WTC11 (cell line): ENCODE data around the gene PDLIM4. TPM values are rescaled to one million over a fixed set of nuclear protein-coding genes. Genes with fewer than 3 reads are reported as not detected.

Experiments used
- ATAC-seq: fragments of 200-7000 bp; cut with Tn5 transposase; 2 replicates; pipeline ENCODE4 v1.10.0; 2021; ENCODE audit warnings: mild to moderate bottlenecking, moderate library complexity
- CTCF ChIA-PET: fragments of 300-600 bp; sonication (Branson Sonifier 250); formaldehyde crosslinking; loops from one replicate; lab custom pipeline; 2021; ENCODE audit warnings: antibody characterized with exemption; lab: Charles Lee
- POLR2A ChIA-PET: fragments of 350-600 bp; sonication (Branson Sonifier 250); formaldehyde crosslinking; loops from one replicate; lab custom pipeline; 2021; ENCODE audit warnings: antibody characterized with exemption; lab: Charles Lee
- DNase-seq: peaks from one replicate; pipeline ENCODE4 v3.0.0; 2021; ENCODE audit warnings: low spot score
- H3K27ac Mint-ChIP-seq: 2 replicates; pipeline ENCODE4 v1.8.0; 2021; ENCODE audit warnings: mixed read lengths
- H3K27me3 Mint-ChIP-seq: 2 replicates; pipeline ENCODE4 v1.8.0; 2021; ENCODE audit warnings: low read depth, mild to moderate bottlenecking, moderate library complexity, mixed read lengths
- H3K36me3 Mint-ChIP-seq: 2 replicates; pipeline ENCODE4 v1.8.0; 2021; ENCODE audit warnings: mixed read lengths
- H3K4me1 Mint-ChIP-seq: 2 replicates; pipeline ENCODE4 v1.8.0; 2022; ENCODE audit warnings: mixed read lengths
- H3K4me3 Mint-ChIP-seq: 2 replicates; pipeline ENCODE4 v1.8.0; 2021; ENCODE audit warnings: mild to moderate bottlenecking, moderate library complexity, mixed read lengths
- H3K9me3 Mint-ChIP-seq: 2 replicates; pipeline ENCODE4 v1.8.0; 2021; ENCODE audit warnings: mixed read lengths
- AR ChIP-seq: fragments of 250-450 bp; sonication (Bioruptor Pico); IDR thresholded peaks from 2 replicates; pipeline ENCODE4 v1.9.0; 2021; ENCODE audit warnings: mild to moderate bottlenecking
- E2F1 ChIP-seq: sonication (generic); formaldehyde crosslinking; IDR thresholded peaks from 2 replicates; pipeline ENCODE4 v1.8.0; 2022; ENCODE audit warnings: mild to moderate bottlenecking, missing genetic modification reagents
- ELF4 ChIP-seq: sonication (generic); formaldehyde crosslinking; IDR thresholded peaks from 2 replicates; pipeline ENCODE4 v1.8.1; 2022; ENCODE audit warnings: low read depth, mild to moderate bottlenecking, moderate library complexity, missing genetic modification reagents
- ESRRA ChIP-seq: sonication (generic); formaldehyde crosslinking; IDR thresholded peaks from 2 replicates; pipeline ENCODE4 v1.8.1; 2022; ENCODE audit warnings: mild to moderate bottlenecking, missing genetic modification reagents, borderline replicate concordance
- NR1H2 ChIP-seq: sonication (generic); formaldehyde crosslinking; IDR thresholded peaks from 2 replicates; pipeline ENCODE4 v1.9.0; 2021; ENCODE audit warnings: mild to moderate bottlenecking, moderate library complexity, missing genetic modification reagents
- RORB ChIP-seq: fragments of 250-450 bp; sonication (Bioruptor Pico); IDR thresholded peaks from 2 replicates; pipeline ENCODE4 v1.9.0; 2021; ENCODE audit warnings: mild to moderate bottlenecking
- SMAD3 ChIP-seq: sonication (generic); formaldehyde crosslinking; IDR thresholded peaks from 2 replicates; pipeline ENCODE4 v1.8.0; 2022; ENCODE audit warnings: missing genetic modification reagents, mild to moderate bottlenecking, borderline replicate concordance
- SOX15 ChIP-seq: fragments of 250-450 bp; sonication (Bioruptor Pico); IDR thresholded peaks from 2 replicates; pipeline ENCODE4 v1.9.0; 2021; ENCODE audit warnings: mild to moderate bottlenecking
- TP53 ChIP-seq: sonication (generic); formaldehyde crosslinking; IDR thresholded peaks from 2 replicates; pipeline ENCODE4 v1.8.1; 2023; ENCODE audit warnings: mild to moderate bottlenecking, missing genetic modification reagents
- ZNF232 ChIP-seq: sonication (generic); formaldehyde crosslinking; IDR thresholded peaks from 2 replicates; pipeline ENCODE4 v1.8.0; 2022; ENCODE audit warnings: mild to moderate bottlenecking, missing genetic modification reagents
- ZNF425 ChIP-seq: fragments of 250-450 bp; sonication (Bioruptor Pico); conservative IDR thresholded peaks from 2 replicates; pipeline ENCODE4 v1.9.0; 2021; ENCODE audit warnings: mild to moderate bottlenecking
- total RNA-seq: library from RNA; stranded (reverse); gene quantifications from 3 replicates; pipeline ENCODE4 v1.2.3, GENCODE V29; 2021
- TF ChIP-seq, protein P1 (sequence below): sonication (generic); formaldehyde crosslinking; IDR thresholded peaks from 2 replicates; pipeline ENCODE4 v1.8.1; 2023; ENCODE audit warnings: mild to moderate bottlenecking, missing genetic modification reagents
- TF ChIP-seq, protein P2 (sequence below): sonication (generic); formaldehyde crosslinking; IDR thresholded peaks from 2 replicates; pipeline ENCODE4 v1.8.0; 2023; ENCODE audit warnings: missing genetic modification reagents
- TF ChIP-seq, protein P3 (sequence below): fragments of 200-600 bp; IDR thresholded peaks from 2 replicates; pipeline ENCODE4 v1.8.0; 2022; ENCODE audit warnings: antibody characterized with exemption

The PDLIM4 gene
- total RNA-seq, 1 experiment from 2014 or later = 11.4 TPM

- no peak for DNase-seq
- Mint-ChIP-seq H3K4me1 (peaks cover 11% of the 10 kb centered on the region), H3K4me3 (no peak overlapping the region), H3K36me3 (no peaks in the 10 kb centered on the region), H3K27ac (no peak overlapping the region), H3K27me3 (peaks cover 13% of the 10 kb centered on the region), H3K9me3 (no peaks in the 10 kb centered on the region)
- POLR2A ChIA-PET = no interaction called here
- ATAC-seq = no peak
- TF ChIP-seq, protein P1, sequence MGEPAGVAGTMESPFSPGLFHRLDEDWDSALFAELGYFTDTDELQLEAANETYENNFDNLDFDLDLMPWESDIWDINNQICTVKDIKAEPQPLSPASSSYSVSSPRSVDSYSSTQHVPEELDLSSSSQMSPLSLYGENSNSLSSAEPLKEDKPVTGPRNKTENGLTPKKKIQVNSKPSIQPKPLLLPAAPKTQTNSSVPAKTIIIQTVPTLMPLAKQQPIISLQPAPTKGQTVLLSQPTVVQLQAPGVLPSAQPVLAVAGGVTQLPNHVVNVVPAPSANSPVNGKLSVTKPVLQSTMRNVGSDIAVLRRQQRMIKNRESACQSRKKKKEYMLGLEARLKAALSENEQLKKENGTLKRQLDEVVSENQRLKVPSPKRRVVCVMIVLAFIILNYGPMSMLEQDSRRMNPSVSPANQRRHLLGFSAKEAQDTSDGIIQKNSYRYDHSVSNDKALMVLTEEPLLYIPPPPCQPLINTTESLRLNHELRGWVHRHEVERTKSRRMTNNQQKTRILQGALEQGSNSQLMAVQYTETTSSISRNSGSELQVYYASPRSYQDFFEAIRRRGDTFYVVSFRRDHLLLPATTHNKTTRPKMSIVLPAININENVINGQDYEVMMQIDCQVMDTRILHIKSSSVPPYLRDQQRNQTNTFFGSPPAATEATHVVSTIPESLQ = no peak
- no peak for TF ChIP-seq RORB (CRISPR knock-in tag)
- no peak for TF ChIP-seq ZNF425
- no peak for TF ChIP-seq TP53 (CRISPR knock-in tag)
- TF ChIP-seq AR (CRISPR knock-in tag) = no peak
- TF ChIP-seq E2F1 = no peak
- TF ChIP-seq NR1H2 (CRISPR knock-in tag) = no peak
- no peak for TF ChIP-seq ZNF232 (CRISPR knock-in tag)
- no peak for TF ChIP-seq SOX15 (CRISPR knock-in tag)
- TF ChIP-seq, protein P2, sequence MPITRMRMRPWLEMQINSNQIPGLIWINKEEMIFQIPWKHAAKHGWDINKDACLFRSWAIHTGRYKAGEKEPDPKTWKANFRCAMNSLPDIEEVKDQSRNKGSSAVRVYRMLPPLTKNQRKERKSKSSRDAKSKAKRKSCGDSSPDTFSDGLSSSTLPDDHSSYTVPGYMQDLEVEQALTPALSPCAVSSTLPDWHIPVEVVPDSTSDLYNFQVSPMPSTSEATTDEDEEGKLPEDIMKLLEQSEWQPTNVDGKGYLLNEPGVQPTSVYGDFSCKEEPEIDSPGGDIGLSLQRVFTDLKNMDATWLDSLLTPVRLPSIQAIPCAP = no peak
- TF ChIP-seq, protein P3, sequence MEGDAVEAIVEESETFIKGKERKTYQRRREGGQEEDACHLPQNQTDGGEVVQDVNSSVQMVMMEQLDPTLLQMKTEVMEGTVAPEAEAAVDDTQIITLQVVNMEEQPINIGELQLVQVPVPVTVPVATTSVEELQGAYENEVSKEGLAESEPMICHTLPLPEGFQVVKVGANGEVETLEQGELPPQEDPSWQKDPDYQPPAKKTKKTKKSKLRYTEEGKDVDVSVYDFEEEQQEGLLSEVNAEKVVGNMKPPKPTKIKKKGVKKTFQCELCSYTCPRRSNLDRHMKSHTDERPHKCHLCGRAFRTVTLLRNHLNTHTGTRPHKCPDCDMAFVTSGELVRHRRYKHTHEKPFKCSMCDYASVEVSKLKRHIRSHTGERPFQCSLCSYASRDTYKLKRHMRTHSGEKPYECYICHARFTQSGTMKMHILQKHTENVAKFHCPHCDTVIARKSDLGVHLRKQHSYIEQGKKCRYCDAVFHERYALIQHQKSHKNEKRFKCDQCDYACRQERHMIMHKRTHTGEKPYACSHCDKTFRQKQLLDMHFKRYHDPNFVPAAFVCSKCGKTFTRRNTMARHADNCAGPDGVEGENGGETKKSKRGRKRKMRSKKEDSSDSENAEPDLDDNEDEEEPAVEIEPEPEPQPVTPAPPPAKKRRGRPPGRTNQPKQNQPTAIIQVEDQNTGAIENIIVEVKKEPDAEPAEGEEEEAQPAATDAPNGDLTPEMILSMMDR = no peak
- no peak for TF ChIP-seq ESRRA (CRISPR knock-in tag)
- no peak for TF ChIP-seq ELF4 (CRISPR knock-in tag)
- no peak for TF ChIP-seq SMAD3 (CRISPR knock-in tag)
- CTCF ChIA-PET = interaction anchor here (1.2 to 2.8 kb wide), 2 partner anchors 14 to 41 kb away, joined by 3 to 16 read pairs; partner anchors contain the start of gene SLC22A4
Observed at GRCh38 chr5:132279801-132280200, 22.3 kb downstream of the PDLIM4 start.
